ENCODE results near the gene FBLL1. TPM values are rescaled to one million over a fixed set of nuclear protein-coding genes. Genes with fewer than 3 reads are reported as not detected.
A peak's percentile ranks its signal among the peaks of the same experiment; 100 is the strongest.

The FBLL1 gene
- total RNA-seq, 1 experiment from 2014 or later: 0.45 TPM

DNA sequence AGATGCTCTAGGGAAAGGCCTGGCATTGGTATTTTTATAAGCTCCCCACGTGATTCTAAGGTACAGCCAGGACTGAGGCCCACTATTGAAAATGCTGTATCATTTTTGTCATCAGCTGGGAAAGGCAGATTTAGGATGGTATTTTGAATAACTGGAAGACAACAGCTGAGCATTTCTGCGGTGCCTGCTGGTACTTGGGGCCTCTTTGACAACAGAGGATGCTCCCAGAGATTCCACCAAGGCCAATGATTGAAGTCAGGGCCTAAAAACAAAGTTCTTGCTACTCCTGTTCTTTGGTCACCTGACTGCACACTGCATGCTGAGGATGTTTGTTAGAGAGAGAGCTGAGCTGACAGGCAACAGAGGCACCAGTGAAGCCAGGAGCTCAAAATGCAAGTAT, 8.1 kb downstream of the FBLL1 start:
- no peak for DNase-seq (ENCODE audit: low spot score)
- Histone ChIP-seq H3K36me3 (ENCODE audit: insufficient read depth, low read length, poor library complexity, severe bottlenecking) (no peaks in the 10 kb centered on the region), H3K4me3 (ENCODE audit: low read depth, low read length, poor library complexity, severe bottlenecking) (no peak overlapping the region), H3K9me3 (ENCODE audit: low read depth, low read length, poor library complexity, severe bottlenecking) (no peaks in the 10 kb centered on the region), H3K27ac (ENCODE audit: low read depth, low read length, poor library complexity, severe bottlenecking) (no peak overlapping the region), H3K27me3 (replicated peaks; ENCODE audit: insufficient read depth, low read depth, low read length, poor library complexity) (no peaks in the 10 kb centered on the region), H3K4me1 (ENCODE audit: insufficient read depth, low read length, poor library complexity, severe bottlenecking) (no peaks in the 10 kb centered on the region)
- no peak for TF ChIP-seq EZH2 (IDR thresholded peaks at IDR 0.05; ENCODE audit: borderline replicate concordance, low read depth, low read length, poor library complexity, severe bottlenecking)
- TF ChIP-seq, protein P1, sequence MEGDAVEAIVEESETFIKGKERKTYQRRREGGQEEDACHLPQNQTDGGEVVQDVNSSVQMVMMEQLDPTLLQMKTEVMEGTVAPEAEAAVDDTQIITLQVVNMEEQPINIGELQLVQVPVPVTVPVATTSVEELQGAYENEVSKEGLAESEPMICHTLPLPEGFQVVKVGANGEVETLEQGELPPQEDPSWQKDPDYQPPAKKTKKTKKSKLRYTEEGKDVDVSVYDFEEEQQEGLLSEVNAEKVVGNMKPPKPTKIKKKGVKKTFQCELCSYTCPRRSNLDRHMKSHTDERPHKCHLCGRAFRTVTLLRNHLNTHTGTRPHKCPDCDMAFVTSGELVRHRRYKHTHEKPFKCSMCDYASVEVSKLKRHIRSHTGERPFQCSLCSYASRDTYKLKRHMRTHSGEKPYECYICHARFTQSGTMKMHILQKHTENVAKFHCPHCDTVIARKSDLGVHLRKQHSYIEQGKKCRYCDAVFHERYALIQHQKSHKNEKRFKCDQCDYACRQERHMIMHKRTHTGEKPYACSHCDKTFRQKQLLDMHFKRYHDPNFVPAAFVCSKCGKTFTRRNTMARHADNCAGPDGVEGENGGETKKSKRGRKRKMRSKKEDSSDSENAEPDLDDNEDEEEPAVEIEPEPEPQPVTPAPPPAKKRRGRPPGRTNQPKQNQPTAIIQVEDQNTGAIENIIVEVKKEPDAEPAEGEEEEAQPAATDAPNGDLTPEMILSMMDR (conservative IDR thresholded peaks at IDR 0.05; ENCODE audit: low read depth, low read length): no peak
- no TSS peak for BruUV-seq (replicated peaks)
- intact Hi-C loops (cut with micrococcal nuclease; ENCODE audit: unreplicated experiment): no loop called here
- ChIA-PET POLR2A (ENCODE audit: low non-redundant PET) (no interaction called here), CTCF (no interaction called here)

DNA sequence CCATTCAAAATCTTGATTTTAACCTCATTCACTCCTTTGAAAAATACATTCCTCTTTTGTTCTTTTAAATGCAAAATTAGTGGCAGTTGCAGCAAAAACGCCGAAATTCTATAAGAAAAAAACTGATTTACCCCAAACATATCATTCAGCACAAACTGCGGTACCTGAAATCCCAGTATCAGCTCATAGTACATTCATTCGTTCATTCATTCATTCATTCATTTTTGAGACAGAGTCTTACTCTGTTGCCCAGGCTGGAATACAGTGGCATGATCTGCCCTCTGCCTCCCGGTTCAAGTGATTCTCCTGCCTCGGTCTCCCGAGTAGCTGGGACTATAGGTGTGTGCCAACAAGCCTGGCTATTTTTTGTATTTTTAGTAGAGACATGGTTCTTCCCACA, 20.4 kb downstream of the FBLL1 start:
- no peak overlapping the region for H3K4me3 ChIP-seq (ENCODE audit: low read depth, low read length, poor library complexity, severe bottlenecking)
- BruUV-seq (replicated peaks): TSS peak; percentile 1
- TF ChIP-seq, protein P1 (conservative IDR thresholded peaks at IDR 0.05; ENCODE audit: low read depth, low read length): no peak
- TF ChIP-seq EZH2 (IDR thresholded peaks at IDR 0.05; ENCODE audit: borderline replicate concordance, low read depth, low read length, poor library complexity, severe bottlenecking): no peak
- no peaks in the 10 kb centered on the region for H3K4me1 ChIP-seq (ENCODE audit: insufficient read depth, low read length, poor library complexity, severe bottlenecking)
- peaks cover 35% of the 10 kb centered on the region for H3K36me3 ChIP-seq (ENCODE audit: insufficient read depth, low read length, poor library complexity, severe bottlenecking)
- ChIA-PET POLR2A (ENCODE audit: low non-redundant PET) (no interaction called here), CTCF (no interaction called here)
- no peaks in the 10 kb centered on the region for H3K9me3 ChIP-seq (ENCODE audit: low read depth, low read length, poor library complexity, severe bottlenecking)
- intact Hi-C loops (cut with micrococcal nuclease; ENCODE audit: unreplicated experiment): no loop called here
- H3K27me3 ChIP-seq (replicated peaks; ENCODE audit: insufficient read depth, low read depth, low read length, poor library complexity): no peaks in the 10 kb centered on the region
- H3K27ac ChIP-seq (ENCODE audit: low read depth, low read length, poor library complexity, severe bottlenecking): no peak overlapping the region
- no peak for DNase-seq (ENCODE audit: low spot score)

DNA sequence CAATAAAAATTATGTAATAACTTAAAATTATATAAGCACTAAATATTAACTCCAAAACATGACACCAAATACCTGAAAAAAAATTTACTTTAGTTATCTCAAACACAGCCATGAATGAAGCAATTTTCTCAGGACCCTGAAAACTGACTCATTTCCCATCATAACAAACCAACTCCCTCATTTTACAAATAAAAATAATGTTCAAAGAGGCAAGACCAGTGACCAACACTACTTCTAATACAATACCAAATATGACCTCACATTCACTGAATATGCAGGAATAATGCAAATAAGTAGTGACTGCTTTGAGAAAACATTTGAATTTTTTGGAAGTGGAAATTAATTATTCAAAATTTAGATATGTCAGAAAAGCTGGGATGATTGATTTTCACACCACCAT, 21.6 kb downstream of the FBLL1 start:
- Histone ChIP-seq H3K27ac (ENCODE audit: low read depth, low read length, poor library complexity, severe bottlenecking) (no peak overlapping the region), H3K36me3 (ENCODE audit: insufficient read depth, low read length, poor library complexity, severe bottlenecking) (peaks cover 44% of the 10 kb centered on the region), H3K9me3 (ENCODE audit: low read depth, low read length, poor library complexity, severe bottlenecking) (no peaks in the 10 kb centered on the region), H3K4me3 (ENCODE audit: low read depth, low read length, poor library complexity, severe bottlenecking) (no peak overlapping the region), H3K27me3 (replicated peaks; ENCODE audit: insufficient read depth, low read depth, low read length, poor library complexity) (no peaks in the 10 kb centered on the region), H3K4me1 (ENCODE audit: insufficient read depth, low read length, poor library complexity, severe bottlenecking) (no peaks in the 10 kb centered on the region)
- TF ChIP-seq EZH2 (IDR thresholded peaks at IDR 0.05; ENCODE audit: borderline replicate concordance, low read depth, low read length, poor library complexity, severe bottlenecking): no peak
- TF ChIP-seq, protein P1 (conservative IDR thresholded peaks at IDR 0.05; ENCODE audit: low read depth, low read length): no peak
- intact Hi-C loops (cut with micrococcal nuclease; ENCODE audit: unreplicated experiment): no loop called here
- DNase-seq (ENCODE audit: low spot score): no peak
- BruUV-seq (replicated peaks): no TSS peak
- POLR2A ChIA-PET (ENCODE audit: low non-redundant PET): no interaction called here
- CTCF ChIA-PET: no interaction called here

Measured in A673 (cell line).